NCI-H128 (cell line): ENCODE measurements around the gene TPRG1L.

ENCODE experiments used
- DNase-seq: peaks from one replicate; lab custom pipeline; 2025; ENCODE audit not compliant: unreplicated experiment; lab: John Stamatoyannopoulos, UW

The TPRG1L gene

DNA sequence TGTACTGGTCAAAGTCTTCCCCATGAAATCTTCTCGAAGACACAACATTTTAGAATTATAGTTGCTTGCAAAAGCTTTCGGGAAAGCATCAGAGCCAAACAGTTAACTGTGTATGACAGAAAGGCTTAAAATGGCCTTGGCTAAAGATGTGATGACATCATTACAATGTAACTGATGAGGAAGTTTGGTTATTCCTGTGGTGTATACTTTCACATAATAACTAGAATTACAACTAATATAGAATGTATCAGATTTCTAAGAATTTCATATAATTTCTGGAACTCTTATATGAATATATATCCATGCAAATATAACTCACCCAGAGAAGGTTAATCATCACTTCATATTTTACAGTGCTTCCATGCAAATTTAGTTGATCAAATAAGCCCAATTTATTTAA is 35.9 kb downstream of the TPRG1L start:
- no peak for DNase-seq

- DNase-seq = no peak
Measured at GRCh38 chr1:3661631-3662030, 36.8 kb downstream of the TPRG1L start.

GRCh38 chr1:3662080-3662671 is 37.4 kb downstream of the TPRG1L start:
- no peak for DNase-seq

DNA sequence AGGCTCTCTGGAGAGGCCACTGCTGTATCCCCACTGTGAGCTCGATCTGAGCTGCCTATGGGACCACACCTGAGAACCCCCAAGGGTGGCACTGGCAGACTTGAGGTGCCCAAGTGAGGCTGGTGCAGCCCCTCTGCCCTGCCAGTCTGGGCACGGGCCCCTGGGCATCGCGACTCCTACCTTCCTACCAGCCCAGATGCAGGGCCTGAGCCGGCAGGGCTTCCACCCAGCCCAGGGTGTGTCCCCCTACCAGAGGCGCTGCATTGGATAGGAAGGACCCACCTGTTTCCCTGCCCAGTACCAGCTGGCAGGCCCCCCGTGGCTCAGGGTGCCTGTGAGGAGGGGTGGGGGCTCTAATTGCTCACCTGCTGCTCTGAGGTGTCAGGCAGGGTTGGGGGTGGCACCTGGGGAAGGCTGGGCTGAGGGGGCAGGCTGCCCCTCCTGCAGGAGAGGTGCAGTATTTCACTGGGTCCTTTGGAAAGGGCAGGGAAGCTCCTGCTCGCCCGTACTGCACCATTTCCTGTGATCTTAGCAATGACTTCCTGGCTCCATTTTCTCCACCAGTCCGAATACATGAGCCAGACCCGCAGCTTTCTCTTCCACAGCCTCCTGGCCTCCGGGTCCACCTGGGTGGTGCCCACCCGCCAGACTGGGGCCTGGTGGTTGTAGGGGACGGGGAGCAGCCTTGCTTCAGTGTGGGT is 39.3 kb downstream of the TPRG1L start:
- no peak for DNase-seq

- no peak for DNase-seq
Measured at GRCh38 chr1:3664700-3665375, 40.0 kb downstream of the TPRG1L start.

GRCh38 chr1:3668148-3668547 is 43.3 kb downstream of the TPRG1L start:
- no peak for DNase-seq

GRCh38 chr1:3668585-3669300 is 43.9 kb downstream of the TPRG1L start:
- DNase-seq = peak; percentile 77

DNA sequence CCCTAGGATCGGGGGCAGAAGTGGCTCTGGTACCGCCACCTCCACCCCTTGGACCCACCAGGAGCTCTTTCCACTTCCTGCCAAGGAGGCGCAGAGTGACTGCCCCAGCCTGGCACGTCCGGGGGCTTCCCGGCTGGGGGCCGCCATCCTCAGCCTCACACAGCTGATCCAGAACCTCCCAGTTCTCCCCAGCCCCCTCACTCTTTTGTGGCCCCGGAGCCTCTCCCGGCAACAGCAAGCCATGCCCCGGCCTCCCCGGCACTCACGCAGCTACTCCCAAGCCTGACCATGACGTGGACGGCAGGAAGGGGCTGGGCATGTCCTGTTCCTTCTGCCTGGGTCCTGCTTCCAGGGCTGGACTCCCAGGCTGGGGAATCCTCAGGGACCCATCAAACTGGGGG is 44.6 kb downstream of the TPRG1L start:
- DNase-seq = no peak

DNA sequence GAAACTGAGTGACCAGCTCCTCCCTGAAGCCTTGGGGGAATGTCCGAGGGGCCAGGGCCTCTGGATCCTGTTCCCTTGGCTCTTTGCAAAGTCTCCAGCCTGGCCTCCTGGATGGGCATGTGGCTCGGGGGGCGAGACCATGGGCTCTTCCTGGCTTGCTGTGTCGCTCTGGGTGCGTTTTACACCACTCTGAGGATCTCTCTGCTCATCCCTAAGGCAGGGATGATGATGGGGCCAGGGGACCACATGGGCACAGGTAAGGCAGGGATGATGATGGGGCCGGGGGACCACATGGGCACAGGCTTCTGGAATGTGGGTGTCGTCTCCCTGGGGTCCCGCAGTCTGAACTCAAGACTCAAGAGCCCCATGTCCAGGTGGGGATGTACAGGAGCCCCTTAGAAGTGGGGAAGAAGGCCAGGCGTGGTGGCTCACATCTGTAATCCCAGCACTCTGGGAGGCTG is 45.2 kb downstream of the TPRG1L start:
- DNase-seq = no peak

GRCh38 chr1:3670823-3671265 is 46.0 kb downstream of the TPRG1L start:
- DNase-seq = no peak

- DNase-seq = no peak
Measured at GRCh38 chr1:3671371-3672180, 46.8 kb downstream of the TPRG1L start.

- no peak for DNase-seq
Measured at GRCh38 chr1:3672231-3672970, 47.6 kb downstream of the TPRG1L start.

GRCh38 chr1:3672971-3673361 is 48.2 kb downstream of the TPRG1L start:
- no peak for DNase-seq

DNA sequence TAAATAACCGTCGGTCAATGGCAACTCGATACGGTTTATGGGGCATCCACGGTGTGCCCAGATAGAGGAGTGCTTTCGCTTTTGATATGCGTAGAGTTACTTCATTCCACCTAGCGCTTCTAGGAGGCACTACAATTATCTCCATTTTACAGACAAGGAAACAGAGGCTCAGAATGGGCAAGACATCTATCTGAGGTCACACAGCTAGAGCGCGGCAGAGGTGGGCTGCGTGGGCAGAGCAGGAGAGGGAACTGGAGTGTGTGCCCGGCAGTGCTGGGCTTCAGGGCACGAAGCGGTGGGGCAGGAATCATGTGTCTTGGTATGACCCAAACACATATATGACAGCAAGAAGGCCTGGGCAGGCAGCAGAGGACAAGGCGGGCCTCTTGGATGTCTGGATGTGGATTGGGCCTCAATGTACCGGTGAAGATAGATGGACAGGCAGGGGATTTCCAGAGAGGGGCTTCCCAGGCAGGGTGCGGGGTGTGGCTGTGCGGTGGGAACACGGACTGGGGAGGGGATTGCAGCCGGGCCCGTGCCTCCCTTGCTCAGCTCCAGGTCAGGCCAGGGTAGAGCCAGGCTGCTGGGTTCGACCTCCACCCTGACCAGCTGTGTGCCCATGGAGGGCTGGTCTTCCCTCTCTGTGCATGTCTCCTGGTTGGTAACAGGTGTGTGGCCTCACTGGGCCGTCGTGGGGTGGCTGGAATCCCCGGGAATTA is 48.7 kb downstream of the TPRG1L start:
- DNase-seq = no peak

- no peak for DNase-seq
Measured at GRCh38 chr1:3674100-3675094, 49.6 kb downstream of the TPRG1L start.

DNA sequence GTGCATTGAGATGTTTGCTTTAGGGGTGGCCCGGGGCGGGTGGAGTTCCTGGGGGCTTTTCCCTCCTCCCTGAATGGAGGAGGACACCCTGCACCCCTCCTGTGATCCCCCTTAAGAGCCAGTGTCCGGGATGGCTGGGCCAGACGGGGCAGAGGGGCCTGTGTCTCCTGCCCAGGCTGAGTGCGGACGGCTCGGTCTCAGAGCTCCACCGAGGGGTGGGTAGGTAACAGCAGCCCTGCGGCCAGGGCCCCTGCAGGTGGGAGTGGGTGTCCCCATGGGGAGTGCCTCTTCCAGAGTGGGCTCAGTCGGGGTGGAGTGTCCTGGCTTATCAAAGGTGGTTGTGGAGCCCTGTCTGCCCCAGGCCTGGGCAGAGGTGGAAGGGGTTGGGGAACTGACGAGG is 50.6 kb downstream of the TPRG1L start:
- no peak for DNase-seq

- DNase-seq = no peak
Measured at GRCh38 chr1:3676581-3677470, 52.0 kb downstream of the TPRG1L start.
